ENCODE data around the gene KCNB1. TPM values are rescaled to one million over a fixed set of nuclear protein-coding genes. Genes with fewer than 3 reads are reported as not detected.

KCNB1 gene
- total RNA-seq, 1 experiment from 2014 or later, result 0.68 TPM

DNA sequence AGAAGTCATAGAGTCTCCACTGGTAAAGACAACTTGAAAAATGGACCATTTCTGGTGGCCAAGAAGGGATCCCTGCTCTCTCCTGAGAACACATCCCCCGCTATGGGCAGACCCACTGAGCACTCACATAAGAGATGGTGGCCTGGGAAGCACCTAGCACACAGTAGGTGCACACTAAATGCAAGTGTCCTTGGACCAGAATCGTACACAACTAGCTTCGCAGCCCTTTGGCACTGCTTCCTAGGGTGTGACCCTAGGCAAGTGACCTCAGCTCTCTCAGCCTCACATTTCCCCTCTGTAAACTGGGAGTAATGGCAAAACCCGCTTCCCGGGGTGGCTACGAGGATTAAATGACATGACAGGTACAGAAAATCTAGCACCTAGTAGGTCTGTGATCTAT is 35.1 kb downstream of the KCNB1 start:
- TF ChIP-seq, protein P1, sequence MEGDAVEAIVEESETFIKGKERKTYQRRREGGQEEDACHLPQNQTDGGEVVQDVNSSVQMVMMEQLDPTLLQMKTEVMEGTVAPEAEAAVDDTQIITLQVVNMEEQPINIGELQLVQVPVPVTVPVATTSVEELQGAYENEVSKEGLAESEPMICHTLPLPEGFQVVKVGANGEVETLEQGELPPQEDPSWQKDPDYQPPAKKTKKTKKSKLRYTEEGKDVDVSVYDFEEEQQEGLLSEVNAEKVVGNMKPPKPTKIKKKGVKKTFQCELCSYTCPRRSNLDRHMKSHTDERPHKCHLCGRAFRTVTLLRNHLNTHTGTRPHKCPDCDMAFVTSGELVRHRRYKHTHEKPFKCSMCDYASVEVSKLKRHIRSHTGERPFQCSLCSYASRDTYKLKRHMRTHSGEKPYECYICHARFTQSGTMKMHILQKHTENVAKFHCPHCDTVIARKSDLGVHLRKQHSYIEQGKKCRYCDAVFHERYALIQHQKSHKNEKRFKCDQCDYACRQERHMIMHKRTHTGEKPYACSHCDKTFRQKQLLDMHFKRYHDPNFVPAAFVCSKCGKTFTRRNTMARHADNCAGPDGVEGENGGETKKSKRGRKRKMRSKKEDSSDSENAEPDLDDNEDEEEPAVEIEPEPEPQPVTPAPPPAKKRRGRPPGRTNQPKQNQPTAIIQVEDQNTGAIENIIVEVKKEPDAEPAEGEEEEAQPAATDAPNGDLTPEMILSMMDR (conservative IDR thresholded peaks at IDR 0.05), result no peak
- Mint-ChIP-seq H3K27me3 (ENCODE audit: low read depth) (no peaks in the 10 kb centered on the region; the same call in 1 of the 2 replicates), H3K27ac (0 out of 7 replicates have a peak overlapping the region, but pooled peaks of 1 of the 3 experiments have one; percentile 79), H3K4me1 (peaks cover 39 to 57% of the 10 kb centered on the region in 2 experiments), H3K9me3 (no peaks in the 10 kb centered on the region), H3K4me3 (no peak overlapping the region), H3K36me3 (ENCODE audit: insufficient read depth in 1 of 3, low read depth in 3 of 3) (0 out of 7 replicates have a peak, but pooled peaks cover 0 to 5% (median 0%) of the 10 kb centered on the region in 3 experiments)
- no peaks in the 10 kb centered on the region for H3K79me2 ChIP-seq (ENCODE audit: insufficient read depth, low read length)
- no CpG with 5 or more reads among the region's 6 CpGs for WGBS (ENCODE audit: extremely low coverage, insufficient read length, low lambda C conversion rate)
- no peaks in the 10 kb centered on the region for H3K79me1 ChIP-seq (ENCODE audit: insufficient read depth, low read depth, low read length, poor library complexity, severe bottlenecking)
- no peak overlapping the region for H3K4ac ChIP-seq (ENCODE audit: low read depth, low read length)
- H4K20me1 ChIP-seq (ENCODE audit: control insufficient read depth, insufficient read depth, insufficient read length), result no peaks in the 10 kb centered on the region
- no peaks in the 10 kb centered on the region for H3K23me2 ChIP-seq (ENCODE audit: insufficient read length, low read depth, low read length, poor library complexity, severe bottlenecking)
- no peak overlapping the region for H2BK120ac ChIP-seq (ENCODE audit: low read depth, low read length, poor library complexity, severe bottlenecking)
- no peak overlapping the region for H4K5ac ChIP-seq (ENCODE audit: insufficient read length, low read depth, low read length)
- H3T11ph ChIP-seq (ENCODE audit: low read length), result no peak overlapping the region
- H3K9me3 ChIP-seq (ENCODE audit: control insufficient read depth, low read depth, low read length), result no peaks in the 10 kb centered on the region
- no peak overlapping the region for H4K8ac ChIP-seq (replicated peaks; ENCODE audit: insufficient read length, low read depth, low read length)
- DNase-seq, result no peak
- no peak overlapping the region for H2BK12ac ChIP-seq (ENCODE audit: insufficient read length, low read depth, low read length)
- no peak overlapping the region for H2BK20ac ChIP-seq (ENCODE audit: low read depth, low read length, poor library complexity, severe bottlenecking)
- no peak overlapping the region for H3K56ac ChIP-seq (ENCODE audit: insufficient read length, low read depth, low read length)
- H3K27me3 ChIP-seq (ENCODE audit: insufficient read depth, low read length), result no peaks in the 10 kb centered on the region
- no peak overlapping the region for H2AK5ac ChIP-seq (ENCODE audit: insufficient read length, low read length)
- H3K27ac ChIP-seq (ENCODE audit: insufficient read length, low read depth, low read length), result no peak overlapping the region
- H3K9ac ChIP-seq (ENCODE audit: extremely low read depth, insufficient read length, low read length), result no peak overlapping the region
- no peak overlapping the region for H2BK15ac ChIP-seq (ENCODE audit: low read depth, low read length)
- no peak overlapping the region for H2AFZ ChIP-seq (ENCODE audit: low read length)
- H3K18ac ChIP-seq (ENCODE audit: insufficient read length, low read depth, low read length), result no peak overlapping the region
- no peak overlapping the region for H3K4me2 ChIP-seq (ENCODE audit: insufficient read depth, insufficient read length, low read length)
- H2BK5ac ChIP-seq (ENCODE audit: insufficient read length, low read length), result no peak overlapping the region
- no peak overlapping the region for H4K91ac ChIP-seq (ENCODE audit: insufficient read length, low read depth, low read length)
- peaks cover 6% of the 10 kb centered on the region; the same call in 1 of the 2 replicates for H3K4me1 ChIP-seq (ENCODE audit: insufficient read depth, low read length)
- no peak overlapping the region for H3K23ac ChIP-seq (ENCODE audit: insufficient read length, low read depth, low read length)
- H3K14ac ChIP-seq (ENCODE audit: insufficient read depth, low read length), result no peak overlapping the region

Data from H9 (cell line).